Stimulated activated CD4-positive, alpha-beta T cell treated with anti-CD3 and anti-CD28 coated beads, Interleukin-4, amount 100 ng/mL, for 24 hours (primary cell): Measurements from ENCODE around the gene GMEB2.
"Not testable (repeated sequence)": the region's sequence is repeated elsewhere in the genome, so short reads cannot be mapped to it uniquely, and the experiment has no call there.

Experiments used
- DNase-seq: peaks from one replicate; pipeline ENCODE4 v3.0.0-alpha.2; 2020

The GMEB2 gene

GRCh38 chr20:63587776-63588591 lies 38.9 kb downstream of the GMEB2 start:
- DNase-seq: no peak

- DNase-seq: no peak
These were observed 39.6 kb downstream of the GMEB2 start for GRCh38 chr20:63587256-63587655.

- DNase-seq: no peak
These were observed 40.1 kb downstream of the GMEB2 start for GRCh38 chr20:63586797-63587196.

- DNase-seq: no peak
These were observed 41.0 kb downstream of the GMEB2 start for GRCh38 chr20:63585616-63586565.

GRCh38 chr20:63582382-63583063 lies 44.4 kb downstream of the GMEB2 start:
- DNase-seq: no peak

GRCh38 chr20:63580796-63581461 lies 46.0 kb downstream of the GMEB2 start:
- DNase-seq: peak; percentile 72

DNA sequence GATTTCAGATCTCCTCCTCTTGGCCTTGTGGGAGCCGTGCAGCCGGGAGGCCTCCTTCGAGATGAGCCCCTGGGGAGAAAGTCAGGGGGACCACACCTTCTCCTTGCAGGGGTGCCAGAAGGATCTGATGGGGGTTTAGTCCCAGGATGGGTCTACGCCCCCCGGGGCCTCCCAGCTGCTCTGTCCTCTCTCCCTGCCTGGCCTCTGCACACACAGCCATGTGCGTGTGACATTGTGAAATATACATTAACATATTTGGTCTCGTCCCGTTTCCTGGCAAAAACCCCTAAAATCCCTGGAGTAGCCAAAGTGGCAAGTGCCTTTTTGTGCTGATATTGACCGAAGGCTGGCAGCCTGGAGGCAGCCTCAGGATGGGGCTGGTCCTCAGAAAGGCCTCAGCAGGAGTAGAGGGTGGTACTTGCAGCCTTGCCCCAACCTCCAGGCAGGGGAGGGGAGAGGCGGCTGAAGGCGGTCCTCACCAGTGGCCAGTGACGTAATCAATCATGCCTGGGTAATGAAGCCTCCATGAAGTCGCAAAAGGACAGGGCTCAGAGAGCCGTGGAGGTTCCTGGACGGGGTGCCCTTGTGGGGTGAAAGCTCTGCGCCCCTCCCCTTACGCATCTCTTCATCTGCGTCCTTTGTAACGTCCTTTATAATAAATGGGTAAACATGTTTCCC lies 47.7 kb downstream of the GMEB2 start:
- no peak for DNase-seq

DNA sequence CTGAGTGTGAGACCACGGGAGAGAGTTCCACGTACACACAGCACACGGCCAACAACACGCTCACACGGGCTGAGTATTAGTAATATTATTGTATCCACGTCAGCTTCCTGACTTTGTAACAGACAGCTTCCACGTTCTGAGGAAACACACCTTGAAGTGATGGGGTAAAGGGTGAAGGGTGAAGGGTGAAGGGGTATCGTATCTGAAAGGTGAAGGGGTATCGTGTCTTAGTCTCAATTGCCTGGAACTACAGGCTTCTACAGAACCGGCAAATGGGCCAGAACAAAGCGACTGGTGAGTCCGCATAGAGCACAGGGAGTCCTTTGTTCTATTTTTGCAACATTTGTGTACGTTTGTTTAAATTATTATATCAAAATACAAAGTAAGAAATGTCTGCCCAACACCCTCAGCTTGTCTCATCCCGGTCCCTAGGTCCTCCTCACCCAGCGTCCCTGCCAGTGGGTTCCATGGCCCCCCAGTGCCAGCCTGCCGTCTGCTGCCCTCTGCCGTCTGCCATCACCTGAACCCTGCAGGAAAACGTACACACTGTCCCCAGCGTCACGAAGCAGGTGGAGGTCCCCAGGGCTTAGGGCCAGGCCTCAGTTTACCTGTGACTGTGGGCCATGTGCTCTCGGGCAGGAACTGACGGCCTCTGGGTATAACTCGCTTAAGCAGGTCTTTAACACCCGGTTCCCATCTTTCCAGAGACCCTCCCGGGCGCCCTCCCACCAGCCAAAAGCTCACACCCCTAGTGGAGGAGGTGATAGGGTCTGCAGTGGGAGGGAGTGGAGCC lies 48.5 kb downstream of the GMEB2 start:
- DNase-seq: no peak

DNA sequence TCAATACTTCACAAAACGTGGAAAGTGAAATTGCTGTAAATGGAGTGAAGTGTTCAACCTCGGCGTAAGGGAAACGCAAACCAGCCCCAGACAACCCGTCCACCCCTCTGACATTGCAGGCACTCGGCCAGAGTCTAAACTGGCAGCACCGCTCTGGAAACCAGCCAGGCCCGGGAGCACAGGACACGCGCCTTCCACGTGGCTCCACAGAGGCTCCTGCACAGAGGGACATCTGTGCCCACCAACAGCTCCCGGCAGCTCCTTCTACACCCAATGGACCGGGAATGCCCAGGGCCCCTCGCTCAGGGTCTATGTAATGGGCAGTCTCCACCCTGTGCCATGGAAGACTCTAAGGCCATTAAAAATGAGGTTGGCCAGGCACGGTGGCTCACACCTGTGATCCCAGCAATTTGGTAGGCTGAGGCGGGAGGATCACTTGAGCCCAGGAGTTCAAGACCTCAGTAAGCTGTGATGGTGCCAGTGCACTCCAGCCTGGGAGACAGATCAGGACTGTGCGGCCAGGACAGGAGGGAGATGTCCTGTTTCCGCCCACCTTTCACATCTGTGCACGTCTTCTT lies 49.5 kb downstream of the GMEB2 start:
- no peak for DNase-seq

DNA sequence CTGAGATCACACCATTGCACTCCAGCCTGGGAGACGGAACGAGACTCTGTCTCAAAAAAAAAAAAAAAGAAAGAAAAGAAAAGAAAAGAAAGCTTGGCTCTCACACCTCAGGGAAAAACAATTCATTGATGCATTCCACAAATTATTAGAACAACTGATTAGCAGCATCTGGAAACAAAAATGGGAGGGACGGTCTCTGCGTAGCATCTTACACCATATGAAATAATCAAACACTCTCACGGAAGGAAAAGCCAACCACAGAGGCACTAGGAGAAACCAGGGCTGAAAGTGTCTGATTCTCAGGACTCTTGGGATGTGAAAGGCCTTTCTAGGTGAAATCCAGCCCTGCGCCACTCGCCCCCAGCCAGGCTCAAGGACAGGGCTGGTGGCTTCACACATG lies 50.6 kb downstream of the GMEB2 start:
- no peak for DNase-seq

DNA sequence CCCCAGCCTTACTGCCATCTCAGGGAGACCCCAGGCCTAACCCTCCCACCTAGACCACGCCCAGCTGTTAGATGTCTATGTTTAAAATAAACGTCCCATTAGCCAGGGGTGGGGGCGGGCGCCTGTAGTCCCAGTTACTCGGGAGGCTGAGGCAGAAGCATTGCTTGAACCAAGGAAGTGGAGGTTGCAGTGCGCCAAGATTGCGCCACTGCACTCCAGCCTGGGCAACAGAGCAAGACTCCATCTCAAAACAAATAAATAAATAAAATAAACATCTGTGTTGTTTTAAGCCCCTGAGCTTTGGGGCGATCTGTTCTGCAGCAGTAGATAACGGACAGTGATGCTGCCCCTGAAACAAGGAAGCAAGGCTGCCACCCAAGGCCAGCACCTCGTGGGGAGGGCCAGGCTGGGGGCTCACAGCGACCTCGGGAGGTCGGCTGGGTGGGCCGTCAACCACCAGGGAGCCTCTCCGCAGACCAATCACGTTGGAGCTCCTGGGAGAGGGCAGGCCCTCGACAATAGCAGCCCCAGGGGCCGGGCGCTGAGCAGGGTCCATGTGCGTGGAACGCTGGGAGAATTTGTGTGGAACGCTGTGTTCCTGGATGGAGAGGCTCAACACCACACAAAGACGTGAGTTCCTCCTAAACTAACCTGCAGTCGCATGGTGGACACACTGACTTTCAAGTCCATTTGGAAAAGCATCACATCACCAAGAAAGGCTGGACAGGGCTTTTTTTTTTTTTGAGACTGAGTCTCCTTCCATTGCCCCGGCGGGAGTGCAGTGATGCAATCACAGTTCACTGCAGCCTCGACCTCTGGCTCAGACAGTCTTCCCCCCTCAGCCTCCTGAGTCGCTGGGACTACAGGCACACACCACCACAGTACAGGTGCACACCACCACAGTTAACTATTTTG lies 51.8 kb downstream of the GMEB2 start:
- DNase-seq: no peak

DNA sequence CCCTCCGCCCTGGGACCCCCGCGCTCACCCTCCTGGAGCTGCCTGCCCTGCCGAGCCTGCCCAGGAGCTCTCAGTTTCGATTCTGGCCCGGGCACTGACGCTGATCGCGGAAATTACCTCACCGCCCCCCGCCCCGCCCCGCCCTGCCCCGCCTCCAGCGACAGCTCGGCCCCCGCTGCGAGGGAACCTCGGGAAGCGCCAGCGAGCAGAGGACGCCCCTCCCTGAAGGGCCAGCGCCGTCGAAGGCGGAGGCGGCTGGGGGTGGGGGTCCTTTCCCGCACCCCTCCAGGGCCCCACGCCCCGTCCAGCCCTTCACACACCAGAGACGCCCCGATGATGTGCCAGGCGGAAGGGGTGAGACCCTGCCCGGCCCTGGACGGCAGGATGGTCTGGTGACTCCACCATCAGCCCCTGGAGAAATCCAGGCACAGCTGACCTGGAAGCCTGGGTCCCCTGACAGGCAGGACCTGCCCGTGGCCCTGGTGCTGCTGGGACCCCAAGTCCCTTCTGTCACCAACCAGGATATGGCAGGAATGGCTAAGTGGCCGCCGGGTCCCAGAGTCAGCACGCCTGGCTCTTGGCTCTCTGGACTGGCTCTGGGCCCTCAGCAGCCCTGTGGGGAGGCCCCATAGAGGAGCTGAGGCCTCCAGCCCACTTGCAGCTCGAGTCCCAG lies 52.6 kb downstream of the GMEB2 start, which contains the start of gene HELZ2:
HELZ2 (minus strand) TSS at position 84 of the 673 bp plus-strand sequence. CDS start 1,854 bp downstream, outside the sequence.
- DNase-seq: peak; percentile 47

GRCh38 chr20:63573647-63574131 lies 53.2 kb downstream of the GMEB2 start:
- DNase-seq: no peak

GRCh38 chr20:63572788-63573646 lies 53.9 kb downstream of the GMEB2 start:
- DNase-seq: no peak

DNA sequence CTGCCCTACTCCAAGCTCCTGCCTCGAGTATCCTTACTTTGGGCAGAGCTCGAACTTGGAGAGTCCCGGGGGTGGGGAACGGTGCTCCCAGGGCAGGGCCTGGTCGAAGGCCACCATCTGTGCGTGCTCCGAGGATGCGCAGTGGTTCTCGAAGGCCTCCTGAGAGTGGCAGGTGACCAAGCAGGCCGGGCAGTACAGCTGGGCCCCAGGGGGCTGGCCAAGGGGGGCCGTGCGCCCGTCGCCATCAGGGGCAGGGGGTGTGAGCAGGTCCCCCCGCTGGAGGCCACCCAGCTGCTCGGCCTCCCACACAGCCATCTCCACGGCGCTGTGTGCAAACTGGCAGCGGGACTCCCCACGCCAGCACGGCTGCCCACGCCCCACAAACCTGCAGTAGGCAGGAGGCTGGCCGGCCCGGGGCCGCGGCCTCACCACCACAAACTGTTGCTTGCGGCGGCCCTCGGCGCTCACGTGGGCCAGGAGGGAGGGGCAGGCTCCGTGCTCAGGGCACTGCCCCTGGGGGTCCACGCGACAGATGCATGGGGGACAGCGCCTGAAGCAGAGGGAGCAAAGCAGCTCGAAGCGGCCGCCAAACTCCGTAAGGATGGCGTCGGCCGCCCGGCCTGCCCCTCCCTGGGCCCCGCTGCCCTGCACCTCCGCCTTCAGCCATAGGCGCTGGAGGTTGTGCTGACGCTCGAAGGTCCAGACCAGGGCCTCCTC lies 54.7 kb downstream of the GMEB2 start:
- DNase-seq: no peak

DNA sequence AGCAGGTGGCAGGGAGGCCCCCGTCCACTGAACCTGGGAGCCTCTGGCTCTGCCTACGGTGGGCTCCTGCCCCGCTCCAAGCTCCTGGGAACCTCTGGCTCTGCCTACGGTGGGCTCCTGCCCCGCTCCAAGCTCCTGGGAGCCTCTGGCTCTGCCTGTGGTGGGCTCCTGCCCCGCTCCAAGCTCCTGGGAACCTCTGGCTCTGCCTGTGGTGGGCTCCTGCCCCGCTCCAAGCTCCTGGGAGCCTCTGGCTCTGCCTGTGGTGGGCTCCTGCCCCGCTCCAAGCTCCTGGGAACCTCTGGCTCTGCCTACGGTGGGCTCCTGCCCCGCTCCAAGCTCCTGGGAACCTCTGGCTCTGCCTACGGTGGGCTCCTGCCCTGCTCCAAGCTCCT lies 55.8 kb downstream of the GMEB2 start:
- not testable (repeated sequence) for DNase-seq
